ENCODE measurements around the gene HOXD11. TPM values are rescaled to one million over a fixed set of nuclear protein-coding genes. Genes with fewer than 3 reads are reported as not detected.

HOXD11 gene
- total RNA-seq, 1 donor from 2014 or later = not detected

DNA sequence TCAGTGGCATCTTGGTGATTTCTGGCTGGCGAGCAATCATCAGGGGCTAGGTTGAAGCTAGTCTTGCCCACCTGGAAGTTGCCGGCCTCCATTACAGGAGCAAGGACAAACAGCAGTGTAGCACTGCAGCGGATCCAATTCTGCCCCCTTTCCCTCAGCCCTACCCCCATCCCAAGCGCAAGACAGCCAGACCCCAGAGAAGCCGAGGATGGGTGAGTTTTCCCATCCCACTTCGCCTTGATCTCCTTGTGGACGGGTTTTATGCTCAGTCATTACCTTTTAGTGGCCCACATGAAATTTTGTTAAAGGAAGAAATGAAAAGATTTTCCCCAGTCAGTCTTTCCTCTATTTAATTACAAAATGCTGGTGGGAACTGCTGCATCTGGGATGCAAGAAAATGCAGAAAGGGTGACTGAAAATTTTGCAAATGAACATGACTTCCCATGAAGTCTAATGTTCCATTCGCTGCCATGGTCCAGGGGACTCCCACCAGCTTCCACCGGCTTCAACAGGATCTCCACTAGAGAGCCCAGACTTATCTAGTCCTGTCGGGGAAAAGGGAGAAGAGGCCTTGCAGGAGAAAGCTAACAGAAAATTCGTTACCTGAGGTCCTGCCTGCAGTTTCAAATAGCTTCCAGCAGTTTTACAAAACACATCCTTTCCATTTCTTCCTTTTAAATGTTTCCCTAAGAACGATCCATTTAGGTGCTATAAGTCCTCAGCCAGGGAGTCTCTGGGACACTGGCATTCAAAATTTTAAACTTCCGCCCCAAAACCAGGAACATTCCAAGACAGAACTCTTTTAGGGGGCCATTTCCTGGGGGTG, 13.5 kb downstream of the HOXD11 start:
- intact Hi-C loops (cut with micrococcal nuclease) = loop anchor here (1.0 kb wide), 1 partner anchor 12 kb away; no protein-coding TSS in a partner anchor

DNA sequence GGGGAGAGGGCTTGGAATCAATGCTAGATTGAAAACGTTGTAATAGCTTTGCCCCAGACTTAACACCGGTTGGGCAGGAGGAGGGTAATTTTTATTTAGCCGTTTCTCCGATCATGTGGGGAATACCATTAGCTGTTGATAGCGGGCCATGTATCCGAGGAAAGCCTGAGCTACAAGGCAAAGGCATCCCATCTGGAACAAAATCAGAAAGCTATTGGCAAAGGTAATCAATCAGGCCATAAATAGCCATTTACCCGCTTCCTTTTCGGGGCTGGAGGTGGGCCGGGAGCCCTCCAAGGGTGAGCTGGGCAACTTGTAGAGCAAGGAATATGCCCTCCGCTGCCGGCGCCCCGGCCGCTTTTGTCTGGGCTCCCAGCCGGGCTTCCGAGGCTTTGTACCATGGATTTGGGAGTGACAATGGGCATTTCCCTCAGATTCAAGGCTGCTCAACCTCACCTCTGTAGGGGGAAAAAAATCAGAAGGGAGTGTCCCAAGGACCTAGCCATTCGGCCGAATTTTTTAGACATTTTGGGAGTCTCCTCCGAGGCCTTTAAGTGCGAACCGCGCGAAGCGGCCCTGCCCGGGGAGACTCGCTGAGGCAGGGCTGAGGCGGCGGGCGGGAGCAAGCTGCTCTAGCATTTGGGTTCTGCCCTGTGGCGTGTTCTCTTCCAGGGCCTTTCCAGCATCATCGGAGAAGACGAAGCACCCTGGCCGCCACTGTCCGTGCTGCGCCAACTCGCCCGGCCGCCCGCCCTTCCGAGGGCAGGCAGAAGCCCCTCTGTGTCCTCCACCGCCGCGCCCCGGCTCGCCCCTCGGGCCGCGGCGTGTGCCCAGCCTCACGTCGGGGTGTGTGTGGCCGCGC, 14.3 kb downstream of the HOXD11 start:
- intact Hi-C loops (cut with micrococcal nuclease) = loop anchor here (1.0 kb wide), 1 partner anchor 11 kb away; no protein-coding TSS in a partner anchor

DNA sequence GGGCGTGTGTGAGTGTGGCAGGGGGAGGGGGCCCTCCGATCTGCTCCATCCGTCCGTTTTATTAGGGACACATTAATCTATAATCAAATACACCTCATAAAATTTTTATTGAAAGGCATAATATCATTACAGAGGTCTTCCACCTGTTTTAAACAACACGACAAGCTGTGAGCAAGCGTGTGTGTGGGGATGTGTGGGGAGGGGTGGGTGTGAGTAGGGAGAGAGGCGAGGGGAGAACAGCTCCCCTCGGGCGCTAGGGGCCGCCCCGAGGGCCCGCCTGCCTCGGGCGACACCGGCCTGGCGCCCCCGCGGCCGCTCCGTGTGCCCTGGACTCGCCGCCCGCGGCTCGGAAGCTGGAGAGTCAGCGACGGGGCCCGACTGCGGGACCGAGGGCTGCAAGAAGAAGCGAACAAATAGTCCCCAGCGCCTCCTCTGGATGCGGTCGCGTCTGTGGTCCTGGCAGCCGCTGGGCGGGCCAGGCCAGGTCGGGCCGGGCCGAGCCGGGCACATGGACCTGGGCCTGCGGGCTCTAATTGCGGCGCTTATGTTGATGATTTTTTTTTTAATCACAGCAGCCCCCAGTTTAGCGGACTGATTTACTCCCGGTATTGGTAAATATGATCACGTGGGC, 15.1 kb downstream of the HOXD11 start:
- intact Hi-C loops (cut with micrococcal nuclease) = no loop called here

DNA sequence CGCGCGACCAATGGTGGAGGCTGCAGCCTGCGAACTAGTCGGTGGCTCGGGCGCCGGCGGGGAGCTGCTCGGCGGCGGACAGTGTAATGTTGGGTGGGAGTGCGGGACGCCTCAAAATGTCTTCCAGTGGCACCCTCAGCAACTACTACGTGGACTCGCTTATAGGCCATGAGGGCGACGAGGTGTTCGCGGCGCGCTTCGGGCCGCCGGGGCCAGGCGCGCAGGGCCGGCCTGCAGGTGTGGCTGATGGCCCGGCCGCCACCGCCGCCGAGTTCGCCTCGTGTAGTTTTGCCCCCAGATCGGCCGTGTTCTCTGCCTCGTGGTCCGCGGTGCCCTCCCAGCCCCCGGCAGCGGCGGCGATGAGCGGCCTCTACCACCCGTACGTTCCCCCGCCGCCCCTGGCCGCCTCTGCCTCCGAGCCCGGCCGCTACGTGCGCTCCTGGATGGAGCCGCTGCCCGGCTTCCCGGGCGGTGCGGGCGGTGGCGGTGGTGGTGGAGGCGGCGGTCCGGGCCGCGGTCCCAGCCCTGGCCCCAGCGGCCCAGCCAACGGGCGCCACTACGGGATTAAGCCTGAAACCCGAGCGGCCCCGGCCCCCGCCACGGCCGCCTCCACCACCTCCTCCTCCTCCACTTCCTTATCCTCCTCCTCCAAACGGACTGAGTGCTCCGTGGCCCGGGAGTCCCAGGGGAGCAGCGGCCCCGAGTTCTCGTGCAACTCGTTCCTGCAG, 15.8 kb downstream of the HOXD11 start, which contains the start of gene HOXD9:
HOXD9 (plus strand) TSS at position 37 of the 728 bp plus-strand sequence; CDS start at position 87, 50 bp downstream.
- intact Hi-C loops (cut with micrococcal nuclease) = no loop called here

DNA sequence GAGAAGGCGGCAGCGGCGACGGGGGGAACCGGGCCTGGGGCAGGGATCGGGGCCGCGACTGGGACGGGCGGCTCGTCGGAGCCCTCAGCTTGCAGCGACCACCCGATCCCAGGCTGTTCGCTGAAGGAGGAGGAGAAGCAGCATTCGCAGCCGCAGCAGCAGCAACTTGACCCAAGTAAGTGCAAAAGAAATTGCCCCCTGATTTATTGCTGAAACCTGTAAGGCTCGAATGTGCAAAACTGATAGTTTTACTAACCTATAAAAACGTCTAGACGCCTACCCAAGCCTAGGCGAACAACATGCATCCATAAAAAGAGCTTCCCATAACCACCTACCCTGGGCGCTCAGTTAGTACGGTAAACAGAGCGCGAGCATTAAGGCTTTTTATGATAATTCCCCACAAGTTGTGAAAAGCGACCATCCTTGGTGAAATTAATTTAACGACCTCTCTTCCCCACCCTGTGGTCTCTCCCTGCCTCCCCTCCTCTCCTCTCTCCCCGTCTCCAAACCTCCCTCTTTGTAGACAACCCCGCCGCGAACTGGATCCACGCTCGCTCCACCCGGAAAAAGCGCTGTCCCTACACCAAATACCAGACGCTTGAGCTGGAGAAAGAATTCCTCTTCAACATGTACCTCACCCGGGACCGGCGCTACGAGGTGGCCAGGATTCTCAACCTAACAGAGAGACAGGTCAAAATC, 16.5 kb downstream of the HOXD11 start:
- intact Hi-C loops (cut with micrococcal nuclease) = no loop called here

DNA sequence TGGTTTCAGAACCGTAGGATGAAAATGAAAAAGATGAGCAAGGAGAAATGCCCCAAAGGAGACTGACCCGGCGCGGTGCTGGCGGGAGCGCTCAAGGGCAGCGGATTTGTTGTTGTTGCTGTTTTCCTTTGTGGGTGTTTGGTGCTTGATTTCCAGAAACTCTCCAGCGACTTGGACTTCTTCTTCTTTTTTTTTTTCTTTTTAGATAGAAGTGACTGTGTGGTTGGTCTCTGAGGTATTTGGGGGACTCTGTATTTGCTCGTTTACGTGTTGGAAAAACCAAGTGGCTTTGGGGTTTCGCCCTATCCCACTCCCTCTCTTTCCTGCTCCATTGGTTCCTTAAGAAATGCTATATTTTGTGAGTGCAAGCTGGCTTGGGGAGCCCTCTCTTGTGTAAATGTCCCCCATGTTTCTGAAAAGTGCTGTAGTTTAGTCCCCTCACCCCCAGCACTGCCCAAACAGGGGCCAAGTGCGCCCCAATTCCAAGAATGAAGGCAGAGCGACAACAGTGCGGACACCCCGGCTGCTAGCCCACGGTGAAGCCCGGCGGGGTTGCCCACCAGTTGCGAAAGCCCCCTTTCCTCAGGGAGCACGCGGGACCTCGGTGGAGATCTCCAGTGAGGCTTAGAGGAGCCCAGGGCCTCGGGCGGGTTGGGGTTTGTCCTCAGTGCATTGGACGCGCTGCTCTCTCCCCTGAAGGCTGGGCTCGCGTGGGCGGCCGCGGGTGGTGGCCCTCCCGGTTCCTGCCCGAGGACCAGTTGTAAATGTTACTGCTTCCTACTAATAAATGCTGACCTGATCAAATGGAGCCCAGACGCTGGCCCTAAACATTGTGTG, 17.2 kb downstream of the HOXD11 start:
- intact Hi-C loops (cut with micrococcal nuclease) = no loop called here

DNA sequence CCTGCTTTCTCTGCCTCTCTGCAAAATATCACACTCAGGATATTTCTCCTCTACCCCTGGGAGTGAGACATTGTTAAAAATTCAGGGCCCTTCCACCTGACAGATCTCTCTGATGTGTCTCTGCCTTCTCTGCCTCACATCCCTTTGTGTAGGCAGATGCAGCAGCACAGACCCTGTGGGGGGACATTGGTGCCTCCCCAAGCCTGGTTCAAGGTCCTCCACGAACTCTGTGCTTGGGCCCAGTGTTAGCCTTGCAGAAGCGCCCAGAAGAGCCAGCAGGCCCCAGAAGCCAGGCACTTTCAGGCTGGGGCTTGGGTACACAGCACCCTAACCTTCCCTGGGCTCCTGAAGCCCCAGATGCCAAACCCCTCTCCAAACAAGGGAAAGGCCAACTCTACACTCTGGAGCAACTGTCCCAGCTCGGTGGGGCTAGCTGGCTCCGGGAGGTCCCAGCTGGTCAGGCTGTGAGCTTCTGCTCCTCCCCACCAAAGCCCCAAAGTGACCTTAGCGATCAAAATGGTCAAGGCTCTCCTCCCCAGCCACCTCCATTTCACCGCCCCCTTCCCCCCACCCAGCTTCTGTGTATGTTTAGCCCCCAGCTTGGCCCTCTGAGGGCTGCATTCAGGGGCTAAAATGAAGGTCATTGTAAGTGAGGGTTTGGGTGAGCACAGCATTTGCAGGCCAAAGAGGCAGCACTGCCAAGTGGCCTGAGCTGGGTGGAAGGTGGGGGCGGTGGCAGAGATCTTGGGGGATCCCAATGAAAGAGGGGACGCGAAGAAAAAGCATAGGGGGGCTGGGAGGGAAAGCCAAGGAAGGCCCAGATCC, 18.1 kb downstream of the HOXD11 start:
- intact Hi-C loops (cut with micrococcal nuclease) = loop anchor here (5.0 kb wide), 1 partner anchor 1597 kb away; no protein-coding TSS in a partner anchor

DNA sequence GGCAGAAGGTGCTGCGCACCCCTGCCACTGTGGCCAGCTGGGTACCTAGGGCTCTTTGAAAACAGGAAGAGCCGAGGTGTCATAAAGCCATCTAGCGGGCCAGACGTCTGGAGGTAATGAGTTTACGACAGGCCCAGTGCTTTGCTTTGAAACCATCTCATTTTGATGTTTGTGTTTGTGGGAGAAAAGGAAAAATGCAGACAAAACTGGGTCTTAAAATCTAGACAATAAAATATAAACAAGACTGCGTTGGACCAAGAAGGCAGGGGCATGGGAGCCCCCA, 18.6 kb downstream of the HOXD11 start:
- intact Hi-C loops (cut with micrococcal nuclease) = loop anchor here (5.0 kb wide), 1 partner anchor 1597 kb away; no protein-coding TSS in a partner anchor

DNA sequence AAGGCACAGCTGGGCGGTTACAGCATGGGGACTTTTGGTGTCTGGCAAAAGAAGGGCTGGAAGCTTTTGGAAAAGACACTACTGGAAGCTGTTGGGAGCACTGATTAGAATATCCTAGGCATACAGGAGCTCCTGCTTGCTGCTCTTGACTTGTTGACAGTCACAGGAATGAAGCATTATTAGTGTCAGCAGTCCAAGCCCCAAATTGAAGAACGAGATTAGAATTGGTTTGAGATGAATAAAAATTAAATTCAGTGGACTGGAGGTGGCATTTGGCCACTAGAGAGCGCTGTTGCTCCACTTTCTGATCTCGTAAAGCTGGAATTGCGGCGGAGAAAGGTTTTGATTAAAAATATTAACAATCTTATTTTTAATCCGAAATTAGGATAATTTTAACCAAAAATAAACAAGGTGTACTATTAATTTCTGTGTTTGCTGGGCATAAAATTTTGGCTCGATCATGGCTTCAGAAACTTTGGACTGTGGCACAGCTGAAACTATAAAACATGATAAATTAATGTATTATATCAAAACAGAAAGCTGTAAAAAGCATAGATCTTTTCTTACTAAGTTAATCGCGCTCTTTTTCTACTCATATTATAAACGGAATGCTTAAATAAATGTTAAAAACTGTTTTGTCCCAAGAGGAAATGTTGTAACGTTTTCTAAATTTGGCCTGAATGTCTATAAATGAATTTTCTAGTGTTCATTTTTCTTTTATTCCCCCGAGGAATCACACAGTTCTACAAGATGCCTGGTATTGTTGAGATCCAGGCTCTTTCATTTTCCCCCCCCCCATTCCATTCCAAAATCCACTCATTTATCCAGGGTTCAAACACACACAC, 20.1 kb downstream of the HOXD11 start:
- intact Hi-C loops (cut with micrococcal nuclease) = loop anchor here (1.0 to 5.0 kb wide), 6 partner anchors 328 to 1595 kb away; no protein-coding TSS in a partner anchor

DNA sequence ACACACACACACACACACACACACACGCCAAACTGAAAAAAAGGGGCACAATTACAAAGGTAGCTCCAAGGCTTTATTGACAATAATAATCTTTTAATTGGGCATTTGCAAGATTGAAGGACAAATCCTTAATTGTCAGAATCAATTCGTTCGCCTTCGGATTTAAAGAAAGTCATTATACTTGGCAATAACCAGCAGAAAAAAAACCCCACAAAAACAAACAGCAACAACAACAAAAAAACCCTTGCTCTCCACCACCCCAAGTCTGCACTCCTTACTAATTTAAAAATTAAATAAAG, 20.6 kb downstream of the HOXD11 start:
- intact Hi-C loops (cut with micrococcal nuclease) = loop anchor here (1.0 to 5.0 kb wide), 7 partner anchors 328 to 1595 kb away; no protein-coding TSS in a partner anchor

DNA sequence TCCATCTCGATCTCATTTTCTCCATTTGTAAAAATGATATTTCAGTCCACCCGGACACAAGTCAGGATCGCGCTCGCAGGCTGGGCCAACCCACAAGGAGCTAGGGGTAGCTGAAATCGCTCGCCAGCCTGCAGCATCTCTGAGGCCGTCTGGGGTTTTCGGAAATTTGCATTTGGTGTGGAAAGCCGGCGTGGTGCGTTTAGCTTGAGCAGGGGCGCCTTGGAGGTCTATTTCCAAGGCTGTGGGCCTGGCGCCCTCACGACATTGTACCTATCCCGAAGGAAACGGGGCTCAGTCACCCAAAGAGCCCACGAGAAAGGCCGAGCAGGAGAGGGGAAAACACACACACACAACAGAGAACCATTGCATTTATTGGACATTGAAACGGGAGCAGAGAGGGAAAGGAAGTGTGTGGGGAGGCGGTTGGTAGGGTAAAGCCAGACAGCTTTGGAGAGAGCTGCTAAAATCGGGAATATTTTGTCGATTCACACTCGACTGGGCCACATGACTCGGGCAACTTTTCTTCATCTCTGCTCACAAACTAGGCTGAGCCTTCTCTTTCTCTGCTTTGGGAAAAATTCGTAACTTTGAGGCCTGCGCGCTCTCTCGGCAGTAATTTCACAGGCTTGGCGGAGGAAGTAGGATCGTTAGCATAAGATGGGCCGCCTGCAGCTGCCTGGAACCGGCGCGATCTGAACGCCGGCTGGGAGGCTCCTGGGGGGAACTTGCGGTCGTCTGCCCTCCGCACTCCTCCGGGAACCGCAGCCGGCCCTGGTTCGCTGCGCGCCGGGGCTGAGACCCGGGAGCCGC, 21.3 kb downstream of the HOXD11 start:
- intact Hi-C loops (cut with micrococcal nuclease) = loop anchor here (1.0 to 5.0 kb wide), 2 partner anchors 426 to 1594 kb away; no protein-coding TSS in a partner anchor

DNA sequence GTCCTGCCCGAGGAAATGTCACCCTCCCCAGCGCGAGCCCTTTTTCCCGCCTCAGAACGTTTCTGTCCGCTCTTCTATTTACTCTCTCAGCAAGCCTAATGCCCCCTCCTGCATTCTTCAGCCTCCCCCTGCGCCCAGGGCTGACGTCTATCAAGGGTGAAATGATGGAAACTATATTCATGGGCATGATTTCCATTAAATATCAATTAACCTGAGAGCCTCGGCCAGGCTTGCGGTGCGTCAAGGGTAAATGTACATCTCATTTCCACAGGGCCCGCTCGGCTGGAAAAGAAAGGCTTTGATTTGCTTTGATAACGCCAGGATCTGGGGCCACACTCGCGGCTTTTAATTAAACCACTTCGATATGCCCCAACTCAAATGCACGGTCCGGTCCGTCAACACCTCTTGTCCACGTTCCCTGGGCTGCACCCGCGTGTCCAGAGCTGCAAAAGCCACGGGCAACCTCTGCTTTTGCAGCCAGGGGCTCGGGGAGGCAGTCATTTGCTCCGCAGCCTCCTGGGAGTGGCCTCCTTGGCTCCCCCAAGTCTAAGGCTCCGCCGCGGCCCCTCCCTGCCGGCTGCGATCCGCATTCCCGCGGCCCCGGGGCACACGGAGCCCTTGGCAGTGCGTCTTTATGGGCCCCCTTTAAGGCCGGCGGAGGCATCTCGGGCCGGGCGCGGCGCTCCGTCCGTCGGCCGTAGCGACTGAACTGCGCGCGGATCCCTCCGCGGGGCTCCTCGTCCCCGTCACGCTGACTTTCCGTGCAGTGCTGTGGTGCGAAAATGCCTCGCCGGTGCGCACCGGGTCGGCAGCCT, 22.1 kb downstream of the HOXD11 start, which contains the start of gene HOXD8:
HOXD8 (plus strand) TSS at position 724 of the 815 bp plus-strand sequence. CDS start 662 bp downstream, outside the sequence.
- intact Hi-C loops (cut with micrococcal nuclease) = loop anchor here (1.0 to 5.0 kb wide), 2 partner anchors 425 to 1593 kb away; no protein-coding TSS in a partner anchor

DNA sequence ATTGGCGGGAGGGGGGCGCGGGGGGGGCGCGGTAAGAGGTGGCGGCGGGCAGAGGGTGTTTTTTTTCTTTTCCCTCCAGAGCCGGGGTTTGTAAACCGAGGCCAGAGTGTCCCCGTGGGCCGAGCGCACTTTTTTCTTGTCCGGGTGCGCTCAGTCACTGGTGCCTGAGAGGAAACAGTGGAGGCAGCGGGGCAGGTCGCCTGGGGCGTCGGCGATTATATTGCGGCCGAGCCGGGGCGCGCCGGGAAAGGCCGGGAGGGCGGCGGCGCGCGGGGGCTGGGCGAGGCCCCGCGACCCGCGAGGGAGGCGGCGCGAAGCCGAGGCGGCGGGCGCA, 22.7 kb downstream of the HOXD11 start:
- intact Hi-C loops (cut with micrococcal nuclease) = loop anchor here (5.0 kb wide), 2 partner anchors 32 to 1593 kb away; partner anchors contain the start of gene HOXD12

DNA sequence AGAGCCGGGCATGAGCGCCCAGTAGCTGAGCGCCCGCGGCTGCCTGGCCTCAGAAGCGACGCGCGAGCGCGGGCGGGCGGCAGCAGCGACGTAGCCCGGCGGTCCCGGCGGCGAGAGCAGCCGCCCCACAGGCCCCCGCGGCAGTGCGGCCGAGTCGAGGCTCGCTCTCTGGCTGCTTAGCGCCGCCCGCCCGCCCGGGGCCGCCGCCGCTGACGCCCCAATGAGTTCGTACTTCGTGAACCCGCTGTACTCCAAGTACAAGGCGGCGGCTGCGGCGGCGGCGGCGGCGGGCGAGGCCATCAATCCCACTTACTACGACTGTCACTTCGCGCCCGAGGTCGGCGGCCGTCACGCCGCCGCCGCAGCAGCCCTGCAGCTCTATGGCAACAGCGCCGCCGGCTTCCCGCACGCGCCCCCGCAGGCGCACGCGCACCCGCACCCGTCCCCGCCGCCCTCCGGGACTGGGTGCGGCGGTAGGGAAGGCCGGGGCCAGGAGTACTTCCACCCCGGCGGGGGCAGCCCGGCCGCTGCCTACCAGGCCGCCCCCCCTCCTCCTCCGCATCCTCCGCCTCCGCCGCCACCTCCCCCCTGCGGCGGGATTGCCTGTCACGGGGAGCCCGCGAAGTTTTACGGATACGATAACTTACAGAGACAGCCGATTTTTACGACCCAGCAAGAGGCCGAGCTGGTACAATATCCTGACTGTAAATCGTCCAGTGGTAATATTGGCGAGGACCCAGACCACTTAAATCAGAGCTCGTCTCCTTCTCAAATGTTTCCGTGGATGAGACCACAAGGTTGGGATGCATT, 23.3 kb downstream of the HOXD11 start:
- intact Hi-C loops (cut with micrococcal nuclease) = loop anchor here (5.0 kb wide), 1 partner anchor 33 kb away; the partner anchor contains the start of gene HOXD12

Data from T-helper 1 cell treated with Interleukin-12 subunit alpha and Interleukin-12 subunit beta and Interleukin-4 antibody, amounts not matched to agents 30 ng/mL and 1 ng/mL, for 36 hours (primary cell).